WTC11 (cell line): ENCODE measurements around the gene BBOX1. TPM values are rescaled to one million over a fixed set of nuclear protein-coding genes. Genes with fewer than 3 reads are reported as not detected.

Experiments
- ATAC-seq: fragments of 200-7000 bp; cut with Tn5 transposase; 2 replicates; pipeline ENCODE4 v1.10.0; 2021; ENCODE audit warnings: mild to moderate bottlenecking, moderate library complexity
- CTCF ChIA-PET: fragments of 300-600 bp; sonication (Branson Sonifier 250); formaldehyde crosslinking; loops from one replicate; lab custom pipeline; 2021; ENCODE audit warnings: antibody characterized with exemption; lab: Charles Lee
- POLR2A ChIA-PET: fragments of 350-600 bp; sonication (Branson Sonifier 250); formaldehyde crosslinking; loops from one replicate; lab custom pipeline; 2021; ENCODE audit warnings: antibody characterized with exemption; lab: Charles Lee
- DNase-seq: peaks from one replicate; pipeline ENCODE4 v3.0.0; 2021; ENCODE audit warnings: low spot score
- H3K27ac Mint-ChIP-seq: 2 replicates; pipeline ENCODE4 v1.8.0; 2021; ENCODE audit warnings: mixed read lengths
- H3K27me3 Mint-ChIP-seq: 2 replicates; pipeline ENCODE4 v1.8.0; 2021; ENCODE audit warnings: low read depth, mild to moderate bottlenecking, moderate library complexity, mixed read lengths
- H3K36me3 Mint-ChIP-seq: 2 replicates; pipeline ENCODE4 v1.8.0; 2021; ENCODE audit warnings: mixed read lengths
- H3K4me1 Mint-ChIP-seq: 2 replicates; pipeline ENCODE4 v1.8.0; 2022; ENCODE audit warnings: mixed read lengths
- H3K4me3 Mint-ChIP-seq: 2 replicates; pipeline ENCODE4 v1.8.0; 2021; ENCODE audit warnings: mild to moderate bottlenecking, moderate library complexity, mixed read lengths
- H3K9me3 Mint-ChIP-seq: 2 replicates; pipeline ENCODE4 v1.8.0; 2021; ENCODE audit warnings: mixed read lengths
- EMX1 ChIP-seq: fragments of 250-450 bp; sonication (Bioruptor Pico); IDR thresholded peaks from 2 replicates; pipeline ENCODE4 v1.8.0; 2021; ENCODE audit warnings: mild to moderate bottlenecking
- ETV6 ChIP-seq: sonication (generic); formaldehyde crosslinking; IDR thresholded peaks from 2 replicates; pipeline ENCODE4 v1.8.1; 2022; ENCODE audit warnings: mild to moderate bottlenecking, missing genetic modification reagents
- FOXJ3 ChIP-seq: sonication (generic); formaldehyde crosslinking; IDR thresholded peaks from 2 replicates; pipeline ENCODE4 v1.9.0; 2021; ENCODE audit warnings: missing genetic modification reagents, mild to moderate bottlenecking, borderline replicate concordance
- FOXP1 ChIP-seq: sonication (generic); formaldehyde crosslinking; IDR thresholded peaks from 2 replicates; pipeline ENCODE4 v1.8.0; 2022; ENCODE audit warnings: missing genetic modification reagents, mild to moderate bottlenecking, moderate library complexity, borderline replicate concordance
- NFATC4 ChIP-seq: fragments of 250-450 bp; sonication (Bioruptor Pico); IDR thresholded peaks from 2 replicates; pipeline ENCODE4 v1.9.0; 2021; ENCODE audit warnings: mild to moderate bottlenecking
- RORB ChIP-seq: fragments of 250-450 bp; sonication (Bioruptor Pico); IDR thresholded peaks from 2 replicates; pipeline ENCODE4 v1.9.0; 2021; ENCODE audit warnings: mild to moderate bottlenecking
- STAT6 ChIP-seq: sonication (generic); formaldehyde crosslinking; conservative IDR thresholded peaks from 2 replicates; pipeline ENCODE4 v1.8.1; 2023; ENCODE audit warnings: mild to moderate bottlenecking, low read depth, missing genetic modification reagents, moderate library complexity
- TEAD1 ChIP-seq: sonication (generic); formaldehyde crosslinking; IDR thresholded peaks from 2 replicates; pipeline ENCODE4 v1.8.0; 2022; ENCODE audit warnings: mild to moderate bottlenecking, missing genetic modification reagents
- ZNF317 ChIP-seq: sonication (generic); formaldehyde crosslinking; IDR thresholded peaks from 2 replicates; pipeline ENCODE4 v1.8.1; 2023; ENCODE audit warnings: low read depth, mild to moderate bottlenecking, moderate library complexity, missing genetic modification reagents, borderline replicate concordance
- ZNF396 ChIP-seq: fragments of 250-450 bp; sonication (Bioruptor Pico); IDR thresholded peaks from 2 replicates; pipeline ENCODE4 v1.8.0; 2021; ENCODE audit warnings: mild to moderate bottlenecking, moderate library complexity, borderline replicate concordance
- ZNF423 ChIP-seq: fragments of 250-450 bp; sonication (Bioruptor Pico); IDR thresholded peaks from 2 replicates; pipeline ENCODE4 v2.1.2; 2022; ENCODE audit warnings: mild to moderate bottlenecking, moderate library complexity
- total RNA-seq: library from RNA; stranded (reverse); gene quantifications from 3 replicates; pipeline ENCODE4 v1.2.3, GENCODE V29; 2021
- TF ChIP-seq, protein P1 (sequence below): fragments of 250-450 bp; sonication (Bioruptor Pico); IDR thresholded peaks from 2 replicates; pipeline ENCODE4 v1.9.0; 2021; ENCODE audit warnings: mild to moderate bottlenecking, borderline replicate concordance
- TF ChIP-seq, protein P2 (sequence below): sonication (generic); formaldehyde crosslinking; IDR thresholded peaks from 2 replicates; pipeline ENCODE4 v1.8.1; 2022; ENCODE audit warnings: missing genetic modification reagents, borderline replicate concordance
- TF ChIP-seq, protein P3 (sequence below): sonication (generic); formaldehyde crosslinking; IDR thresholded peaks from 2 replicates; pipeline ENCODE4 v1.8.0; 2023; ENCODE audit warnings: missing genetic modification reagents
- TF ChIP-seq, protein P4 (sequence below): sonication (generic); formaldehyde crosslinking; conservative IDR thresholded peaks from 2 replicates; pipeline ENCODE4 v1.8.1; 2022; ENCODE audit warnings: mild to moderate bottlenecking, missing genetic modification reagents

The BBOX1 gene
- total RNA-seq, 1 experiment from 2014 or later, result not detected

DNA sequence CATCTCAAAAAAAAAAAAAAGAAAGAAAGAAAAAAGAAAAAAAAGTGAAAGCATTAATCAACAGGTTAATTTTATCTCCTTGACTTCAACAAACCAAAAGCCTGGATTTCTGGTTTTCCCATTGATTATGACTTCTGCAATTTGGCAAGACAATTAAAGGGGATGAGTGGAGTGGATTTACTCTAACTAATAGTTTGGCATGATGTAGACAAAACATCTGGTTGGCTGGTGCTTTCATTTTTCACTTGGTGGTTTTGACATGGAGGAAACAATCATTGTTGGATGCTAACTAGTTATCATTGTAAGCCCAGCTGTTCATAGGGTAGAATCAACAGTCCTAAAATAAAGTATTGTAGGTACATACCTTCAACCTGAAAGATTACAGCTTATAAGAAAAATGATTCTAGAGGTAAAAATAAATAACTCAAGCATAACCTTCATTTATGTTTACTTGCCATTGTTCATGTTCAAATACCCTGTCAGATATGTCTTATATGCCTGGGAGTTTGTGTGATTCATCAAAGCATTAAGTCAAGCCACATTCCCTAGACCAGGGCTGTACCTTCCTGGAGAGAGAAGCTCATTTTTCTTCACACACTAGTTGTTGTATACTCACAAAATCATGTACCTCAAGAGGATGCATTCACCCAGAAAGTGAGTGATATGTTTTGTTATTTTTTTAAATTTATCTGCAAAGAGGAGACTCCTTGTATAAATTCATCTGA, 31.6 kb upstream of the BBOX1 start (continued):
- TF ChIP-seq, protein P1, sequence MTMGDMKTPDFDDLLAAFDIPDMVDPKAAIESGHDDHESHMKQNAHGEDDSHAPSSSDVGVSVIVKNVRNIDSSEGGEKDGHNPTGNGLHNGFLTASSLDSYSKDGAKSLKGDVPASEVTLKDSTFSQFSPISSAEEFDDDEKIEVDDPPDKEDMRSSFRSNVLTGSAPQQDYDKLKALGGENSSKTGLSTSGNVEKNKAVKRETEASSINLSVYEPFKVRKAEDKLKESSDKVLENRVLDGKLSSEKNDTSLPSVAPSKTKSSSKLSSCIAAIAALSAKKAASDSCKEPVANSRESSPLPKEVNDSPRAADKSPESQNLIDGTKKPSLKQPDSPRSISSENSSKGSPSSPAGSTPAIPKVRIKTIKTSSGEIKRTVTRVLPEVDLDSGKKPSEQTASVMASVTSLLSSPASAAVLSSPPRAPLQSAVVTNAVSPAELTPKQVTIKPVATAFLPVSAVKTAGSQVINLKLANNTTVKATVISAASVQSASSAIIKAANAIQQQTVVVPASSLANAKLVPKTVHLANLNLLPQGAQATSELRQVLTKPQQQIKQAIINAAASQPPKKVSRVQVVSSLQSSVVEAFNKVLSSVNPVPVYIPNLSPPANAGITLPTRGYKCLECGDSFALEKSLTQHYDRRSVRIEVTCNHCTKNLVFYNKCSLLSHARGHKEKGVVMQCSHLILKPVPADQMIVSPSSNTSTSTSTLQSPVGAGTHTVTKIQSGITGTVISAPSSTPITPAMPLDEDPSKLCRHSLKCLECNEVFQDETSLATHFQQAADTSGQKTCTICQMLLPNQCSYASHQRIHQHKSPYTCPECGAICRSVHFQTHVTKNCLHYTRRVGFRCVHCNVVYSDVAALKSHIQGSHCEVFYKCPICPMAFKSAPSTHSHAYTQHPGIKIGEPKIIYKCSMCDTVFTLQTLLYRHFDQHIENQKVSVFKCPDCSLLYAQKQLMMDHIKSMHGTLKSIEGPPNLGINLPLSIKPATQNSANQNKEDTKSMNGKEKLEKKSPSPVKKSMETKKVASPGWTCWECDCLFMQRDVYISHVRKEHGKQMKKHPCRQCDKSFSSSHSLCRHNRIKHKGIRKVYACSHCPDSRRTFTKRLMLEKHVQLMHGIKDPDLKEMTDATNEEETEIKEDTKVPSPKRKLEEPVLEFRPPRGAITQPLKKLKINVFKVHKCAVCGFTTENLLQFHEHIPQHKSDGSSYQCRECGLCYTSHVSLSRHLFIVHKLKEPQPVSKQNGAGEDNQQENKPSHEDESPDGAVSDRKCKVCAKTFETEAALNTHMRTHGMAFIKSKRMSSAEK (CRISPR knock-in tag), result no peak
- no peak for TF ChIP-seq FOXP1 (CRISPR knock-in tag)
- no peak for TF ChIP-seq ETV6 (CRISPR knock-in tag)
- no peak for TF ChIP-seq ZNF396 (CRISPR knock-in tag)
- TF ChIP-seq, protein P2, sequence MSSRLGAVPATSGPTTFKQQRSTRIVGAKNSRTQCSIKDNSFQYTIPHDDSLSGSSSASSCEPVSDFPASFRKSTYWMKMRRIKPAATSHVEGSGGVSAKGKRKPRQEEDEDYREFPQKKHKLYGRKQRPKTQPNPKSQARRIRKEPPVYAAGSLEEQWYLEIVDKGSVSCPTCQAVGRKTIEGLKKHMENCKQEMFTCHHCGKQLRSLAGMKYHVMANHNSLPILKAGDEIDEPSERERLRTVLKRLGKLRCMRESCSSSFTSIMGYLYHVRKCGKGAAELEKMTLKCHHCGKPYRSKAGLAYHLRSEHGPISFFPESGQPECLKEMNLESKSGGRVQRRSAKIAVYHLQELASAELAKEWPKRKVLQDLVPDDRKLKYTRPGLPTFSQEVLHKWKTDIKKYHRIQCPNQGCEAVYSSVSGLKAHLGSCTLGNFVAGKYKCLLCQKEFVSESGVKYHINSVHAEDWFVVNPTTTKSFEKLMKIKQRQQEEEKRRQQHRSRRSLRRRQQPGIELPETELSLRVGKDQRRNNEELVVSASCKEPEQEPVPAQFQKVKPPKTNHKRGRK (CRISPR knock-in tag), result no peak
- TF ChIP-seq ZNF317, result no peak
- no peak for TF ChIP-seq RORB (CRISPR knock-in tag)
- TF ChIP-seq, protein P3, sequence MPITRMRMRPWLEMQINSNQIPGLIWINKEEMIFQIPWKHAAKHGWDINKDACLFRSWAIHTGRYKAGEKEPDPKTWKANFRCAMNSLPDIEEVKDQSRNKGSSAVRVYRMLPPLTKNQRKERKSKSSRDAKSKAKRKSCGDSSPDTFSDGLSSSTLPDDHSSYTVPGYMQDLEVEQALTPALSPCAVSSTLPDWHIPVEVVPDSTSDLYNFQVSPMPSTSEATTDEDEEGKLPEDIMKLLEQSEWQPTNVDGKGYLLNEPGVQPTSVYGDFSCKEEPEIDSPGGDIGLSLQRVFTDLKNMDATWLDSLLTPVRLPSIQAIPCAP (CRISPR knock-in tag), result no peak
- no peak for TF ChIP-seq TEAD1 (CRISPR knock-in tag)
- no peak for TF ChIP-seq EMX1

- POLR2A ChIA-PET, result no interaction called here
- TF ChIP-seq ZNF423 (no peak), FOXJ3 (no peak), STAT6 (CRISPR knock-in tag) (no peak), NFATC4 (CRISPR knock-in tag) (no peak)
- TF ChIP-seq, protein P4, sequence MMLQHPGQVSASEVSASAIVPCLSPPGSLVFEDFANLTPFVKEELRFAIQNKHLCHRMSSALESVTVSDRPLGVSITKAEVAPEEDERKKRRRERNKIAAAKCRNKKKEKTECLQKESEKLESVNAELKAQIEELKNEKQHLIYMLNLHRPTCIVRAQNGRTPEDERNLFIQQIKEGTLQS (CRISPR knock-in tag), result no peak
- CTCF ChIA-PET, result no interaction called here
- DNase-seq (no peak), ATAC-seq (no peak)
- no peaks in the 10 kb centered on the region for H3K9me3 Mint-ChIP-seq
- H3K36me3 Mint-ChIP-seq, result no peaks in the 10 kb centered on the region
- no peak overlapping the region; the same call in 1 of the 2 replicates for H3K27ac Mint-ChIP-seq
- H3K27me3 Mint-ChIP-seq, result no peaks in the 10 kb centered on the region
- peaks cover 6% of the 10 kb centered on the region; the same call in 1 of the 2 replicates for H3K4me1 Mint-ChIP-seq
- no peak overlapping the region for H3K4me3 Mint-ChIP-seq
Observed at GRCh38 chr11:27011560-27012233, 28.9 kb upstream of the BBOX1 start.
